ENCODE results near the gene NATD1.

NATD1 gene

GRCh38 chr17:21296097-21297025 lies 43.2 kb upstream of the NATD1 start:
- Histone ChIP-seq H3K79me2 (ENCODE audit: insufficient read depth, low read length) (peaks cover 29% of the 10 kb centered on the region; the same call in 1 of the 2 replicates), H4K20me1 (ENCODE audit: insufficient read depth, low read length, poor library complexity, severe bottlenecking) (peaks cover 18% of the 10 kb centered on the region), H3K4me1 (ENCODE audit: insufficient read depth, low read length, poor library complexity, severe bottlenecking) (no peaks in the 10 kb centered on the region)

GRCh38 chr17:21295036-21295952 lies 42.1 kb upstream of the NATD1 start:
- no peak for TF ChIP-seq CTCF (conservative IDR thresholded peaks at IDR 0.05; ENCODE audit: low read length)
- TF ChIP-seq EZH2phosphoT487 (IDR thresholded peaks at IDR 0.05; ENCODE audit: borderline replicate concordance), result no peak
- peaks cover 6% of the 10 kb centered on the region; the same call in 1 of the 2 replicates for H3K36me3 ChIP-seq (ENCODE audit: insufficient read depth, low read length)
- no peak overlapping the region for H3K4me3 ChIP-seq (ENCODE audit: low read length, poor library complexity, severe bottlenecking)
- peaks cover 35% of the 10 kb centered on the region; the same call in 1 of the 2 replicates for H3K79me2 ChIP-seq (ENCODE audit: insufficient read depth, low read length)
- H3K9me2 ChIP-seq (replicated peaks; ENCODE audit: low read depth, low read length), result no peaks in the 10 kb centered on the region
- no peak overlapping the region for H3K9ac ChIP-seq (ENCODE audit: low read depth, low read length, poor library complexity, severe bottlenecking)
- H4K20me1 ChIP-seq (ENCODE audit: insufficient read depth, low read length, poor library complexity, severe bottlenecking), result peaks cover 18% of the 10 kb centered on the region
- no peaks in the 10 kb centered on the region for H3F3A ChIP-seq (ENCODE audit: low read depth)
- no peaks in the 10 kb centered on the region for H3K4me1 ChIP-seq (ENCODE audit: insufficient read depth, low read length, poor library complexity, severe bottlenecking)
- no peaks in the 10 kb centered on the region; the same call in 1 of the 2 replicates for H3K9me3 ChIP-seq (ENCODE audit: insufficient read depth, low read depth, low read length)
- no peak overlapping the region for H2AFZ ChIP-seq (ENCODE audit: low read length)
- no peak overlapping the region for H3K4me2 ChIP-seq (ENCODE audit: low read depth, low read length, poor library complexity, severe bottlenecking)
- no peaks in the 10 kb centered on the region for H3K27me3 ChIP-seq (ENCODE audit: insufficient read depth, low read length, poor library complexity, severe bottlenecking)

More at GRCh38 chr17:21296097-21297025, 43.2 kb upstream of the NATD1 start:
- Histone ChIP-seq H3K27me3 (ENCODE audit: insufficient read depth, low read length, poor library complexity, severe bottlenecking) (no peaks in the 10 kb centered on the region), H2AFZ (ENCODE audit: low read length) (no peak overlapping the region), H3K4me2 (ENCODE audit: low read depth, low read length, poor library complexity, severe bottlenecking) (no peak overlapping the region), H3K36me3 (ENCODE audit: insufficient read depth, low read length) (peaks cover 16% of the 10 kb centered on the region; the same call in 1 of the 2 replicates), H3K9me3 (ENCODE audit: insufficient read depth, low read depth, low read length) (no peaks in the 10 kb centered on the region; the same call in 1 of the 2 replicates), H3K9ac (ENCODE audit: low read depth, low read length, poor library complexity, severe bottlenecking) (no peak overlapping the region), H3K9me2 (replicated peaks; ENCODE audit: low read depth, low read length) (no peaks in the 10 kb centered on the region), H3K4me3 (ENCODE audit: low read length, poor library complexity, severe bottlenecking) (no peak overlapping the region), H3F3A (ENCODE audit: low read depth) (no peaks in the 10 kb centered on the region)
- no peak for TF ChIP-seq EZH2phosphoT487 (IDR thresholded peaks at IDR 0.05; ENCODE audit: borderline replicate concordance)
- TF ChIP-seq CTCF (conservative IDR thresholded peaks at IDR 0.05; ENCODE audit: low read length), result no peak

- no peak overlapping the region for H2AFZ ChIP-seq (ENCODE audit: low read length)
- no peaks in the 10 kb centered on the region; the same call in 1 of the 2 replicates for H3K9me3 ChIP-seq (ENCODE audit: insufficient read depth, low read depth, low read length)
- no peaks in the 10 kb centered on the region for H3F3A ChIP-seq (ENCODE audit: low read depth)
- no peak overlapping the region for H3K4me3 ChIP-seq (ENCODE audit: low read length, poor library complexity, severe bottlenecking)
- H3K9me2 ChIP-seq (replicated peaks; ENCODE audit: low read depth, low read length), result no peaks in the 10 kb centered on the region
- H3K36me3 ChIP-seq (ENCODE audit: insufficient read depth, low read length), result no peaks in the 10 kb centered on the region; the same call in 1 of the 2 replicates
- peaks cover 22% of the 10 kb centered on the region for H4K20me1 ChIP-seq (ENCODE audit: insufficient read depth, low read length, poor library complexity, severe bottlenecking)
- H3K79me2 ChIP-seq (ENCODE audit: insufficient read depth, low read length), result peaks cover 43% of the 10 kb centered on the region
- no peaks in the 10 kb centered on the region for H3K27me3 ChIP-seq (ENCODE audit: insufficient read depth, low read length, poor library complexity, severe bottlenecking)
- no peak overlapping the region for H3K4me2 ChIP-seq (ENCODE audit: low read depth, low read length, poor library complexity, severe bottlenecking)
- H3K4me1 ChIP-seq (ENCODE audit: insufficient read depth, low read length, poor library complexity, severe bottlenecking), result peaks cover 6% of the 10 kb centered on the region
- no peak for TF ChIP-seq EZH2phosphoT487 (IDR thresholded peaks at IDR 0.05; ENCODE audit: borderline replicate concordance)
- TF ChIP-seq CTCF (conservative IDR thresholded peaks at IDR 0.05; ENCODE audit: low read length), result no peak
- H3K9ac ChIP-seq (ENCODE audit: low read depth, low read length, poor library complexity, severe bottlenecking), result no peak overlapping the region
Observed at GRCh38 chr17:21294321-21295035, 41.3 kb upstream of the NATD1 start.
